A549 (cell line): ENCODE results near the gene GRID1. TPM values are rescaled to one million over a fixed set of nuclear protein-coding genes. Genes with fewer than 3 reads are reported as not detected.
"Not testable (repeated sequence)": the region's sequence is repeated elsewhere in the genome, so short reads cannot be mapped to it uniquely, and the experiment has no call there.

Experiments used
- ATAC-seq, 2 experiments: fragments of 200-7000 bp in 1 of 2; fragments of >200 bp in 1 of 2; cut with Nextera tagmentation in 1 of 2; cut with Tn5 transposase in 1 of 2; 3 replicates each; pipeline versions ENCODE4 v1.8.0 to v1.9.1; 2018 to 2020; ENCODE audit warnings: mild to moderate bottlenecking in 1 of 2, moderate library complexity in 1 of 2
- CTCF ChIA-PET: fragments of 300-600 bp; sonication (Branson Sonifier 250); formaldehyde crosslinking; extraction: SDS; loops from one replicate; lab custom pipeline; 2021; ENCODE audit warnings: antibody characterized with exemption, inconsistent platforms; lab: Yijun Ruan, JAX
- POLR2A ChIA-PET: fragments of 350-600 bp; formaldehyde crosslinking; extraction: SDS; loops from one replicate; lab custom pipeline; 2021; ENCODE audit warnings: antibody characterized with exemption, inconsistent platforms; lab: Yijun Ruan, JAX
- DNase-seq, 2 experiments: peaks; one replicate each; pipeline versions ENCODE4 v3.0.0 to v3.0.0-alpha.2; 2011 to 2016; ENCODE audit warnings: low read depth in 1 of 2, low spot score in 1 of 2
- FAIRE-seq: peaks from 2 replicates; lab custom pipeline; 2011; peaks lifted over from hg19 to GRCh38; lab: Jason Lieb, UNC
- H3K27ac ChIP-seq, 2 experiments: fragments of >200 bp; sonication (Bioruptor Twin); formaldehyde crosslinking; 3 replicates each; pipeline ENCODE4 v1.5.1; 2016 to 2017
- H3K4me1 ChIP-seq: fragments of >200 bp; sonication (Bioruptor Twin); formaldehyde crosslinking; 3 replicates; pipeline ENCODE4 v1.6.1; 2016
- H3K4me2 ChIP-seq: fragments of >200 bp; sonication (Bioruptor Twin); formaldehyde crosslinking; 3 replicates; pipeline ENCODE4 v1.6.1; 2016
- H3K4me3 ChIP-seq: fragments of >200 bp; sonication (Bioruptor Twin); formaldehyde crosslinking; 3 replicates; pipeline ENCODE4 v1.5.1; 2016
- H3K9me3 ChIP-seq: fragments of >200 bp; sonication (Bioruptor Twin); formaldehyde crosslinking; 3 replicates; pipeline ENCODE4 v1.6.1; 2016
- ATOH8 ChIP-seq: fragments of 250-450 bp; sonication (Bioruptor Pico); IDR thresholded peaks from 2 replicates; pipeline ENCODE4 v1.5.0; 2020; ENCODE audit warnings: low read depth, mild to moderate bottlenecking, moderate library complexity
- CEBPB ChIP-seq, 2 experiments: fragments of >200 bp in 1 of 2; sonication (Bioruptor Twin) in 1 of 2; formaldehyde crosslinking in 1 of 2; IDR thresholded peaks; 2 replicates each; pipeline ENCODE4 v1.6.1; 2012 to 2016
- HOXB5 ChIP-seq: fragments of 250-450 bp; sonication (Bioruptor Pico); IDR thresholded peaks from 2 replicates; pipeline ENCODE4 v1.5.0; 2020; ENCODE audit warnings: mild to moderate bottlenecking, moderate library complexity
- KDM5A ChIP-seq: fragments of 200-600 bp; sonication (generic); IDR thresholded peaks from 2 replicates; pipeline ENCODE4 v1.6.1; 2016; ENCODE audit warnings: antibody characterized with exemption, mild to moderate bottlenecking
- MAZ ChIP-seq: fragments of 150-350 bp; IDR thresholded peaks from 2 replicates; pipeline ENCODE4 v1.6.1; 2014; ENCODE audit warnings: antibody characterized with exemption, low read depth, low read length, borderline replicate concordance
- NPAS2 ChIP-seq: fragments of 250-450 bp; sonication (Bioruptor Pico); IDR thresholded peaks from 2 replicates; pipeline ENCODE4 v1.8.0; 2022; ENCODE audit warnings: mild to moderate bottlenecking, moderate library complexity, borderline replicate concordance
- PHF8 ChIP-seq: fragments of 200-600 bp; sonication (generic); IDR thresholded peaks from 2 replicates; pipeline ENCODE4 v1.6.1; 2016; ENCODE audit warnings: low read depth, mild to moderate bottlenecking, antibody characterized with exemption, moderate library complexity, borderline replicate concordance
- RAD21 ChIP-seq, 2 experiments: fragments of >200 bp in 1 of 2; sonication (Bioruptor Twin) in 1 of 2; formaldehyde crosslinking in 1 of 2; IDR thresholded peaks in 1 of 2; conservative IDR thresholded peaks in 1 of 2; 2 replicates in 1 of 2; 3 replicates in 1 of 2; pipeline ENCODE4 v1.6.1; 2012 to 2018; ENCODE audit warnings: inconsistent platforms in 1 of 2
- RCOR1 ChIP-seq: fragments of 150-350 bp; IDR thresholded peaks from 2 replicates; pipeline ENCODE4 v1.6.1; 2014; ENCODE audit warnings: antibody characterized with exemption, low read length, low read depth
- RFX5 ChIP-seq: fragments of 450-650 bp; IDR thresholded peaks from 2 replicates; pipeline ENCODE4 v1.7.1; 2014; ENCODE audit warnings: antibody characterized with exemption, mild to moderate bottlenecking, moderate library complexity
- TP53 ChIP-seq: fragments of 250-450 bp; sonication (Bioruptor Pico); IDR thresholded peaks from 2 replicates; pipeline ENCODE4 v1.5.0; 2021; ENCODE audit warnings: mild to moderate bottlenecking, moderate library complexity
- ZNF302 ChIP-seq: fragments of 250-450 bp; sonication (Bioruptor Pico); IDR thresholded peaks from 2 replicates; pipeline ENCODE4 v1.9.0; 2021; ENCODE audit warnings: inconsistent platforms, mild to moderate bottlenecking, moderate library complexity
- WGBS: methylation state at CpG from one replicate; pipeline ENCODE4 v1.1.6; 2017; ENCODE audit errors: missing lambda C conversion rate; 5-methylcytosine and 5-hydroxymethylcytosine counted together
- polyA plus RNA-seq, 4 experiments: library from polyadenylated mRNA; depleted of rRNA in 3 of 4; stranded (reverse); fragments of >200 nt; fragmentation: RNase III in 1 of 4; extraction: RNeasy Plus Mini Kit Qiagen cat#74134 plus additional on column Dnase treatment in 1 of 4; gene quantifications; 2 replicates in 3 of 4; 3 replicates in 1 of 4; pipeline ENCODE4 v1.2.3, GENCODE V29; 2011 to 2017
- TF ChIP-seq, protein P1 (sequence below): fragments of >200 bp; sonication (Bioruptor Twin); formaldehyde crosslinking; IDR thresholded peaks from 3 replicates; pipeline ENCODE4 v1.6.1; 2016

Gene GRID1
- polyA plus RNA-seq, 2 of the 4 experiments (the other 2 are of a cell fraction), result 0.14 to 0.30 TPM

GRCh38 chr10:86390337-86391120 lies 23.9 kb upstream of the GRID1 start:
- no peak overlapping the region for H3K27ac ChIP-seq
- POLR2A ChIA-PET, result interaction anchor here (1.2 kb wide), 1 partner anchor 9 kb away, joined by 3 read pairs; no protein-coding TSS in a partner anchor
- no peak for FAIRE-seq
- H3K9me3 ChIP-seq, result no peaks in the 10 kb centered on the region
- 76% methylated on average over 11 of the region's 14 CpGs for WGBS
- H3K4me2 ChIP-seq, result no peak overlapping the region
- CTCF ChIA-PET, result interaction anchor here (0.9 to 6.0 kb wide), 7 partner anchors 8 to 213 kb away, joined by 3 to 31 read pairs (median 5); no protein-coding TSS in a partner anchor
- TF ChIP-seq NPAS2 (CRISPR knock-in tag), result no peak
- TF ChIP-seq CEBPB (IDR thresholded peaks at IDR 0.05), result no peak
- no peak for TF ChIP-seq TP53 (CRISPR knock-in tag)
- no peak for TF ChIP-seq KDM5A
- no peak for TF ChIP-seq PHF8
- TF ChIP-seq RAD21 (conservative IDR thresholded peaks at IDR 0.05 in 1 of 2, IDR thresholded peaks at IDR 0.05 in 1 of 2), result no peak
- TF ChIP-seq RFX5, result no peak
- no peak for TF ChIP-seq MAZ
- no peak for TF ChIP-seq RCOR1
- TF ChIP-seq, protein P1, sequence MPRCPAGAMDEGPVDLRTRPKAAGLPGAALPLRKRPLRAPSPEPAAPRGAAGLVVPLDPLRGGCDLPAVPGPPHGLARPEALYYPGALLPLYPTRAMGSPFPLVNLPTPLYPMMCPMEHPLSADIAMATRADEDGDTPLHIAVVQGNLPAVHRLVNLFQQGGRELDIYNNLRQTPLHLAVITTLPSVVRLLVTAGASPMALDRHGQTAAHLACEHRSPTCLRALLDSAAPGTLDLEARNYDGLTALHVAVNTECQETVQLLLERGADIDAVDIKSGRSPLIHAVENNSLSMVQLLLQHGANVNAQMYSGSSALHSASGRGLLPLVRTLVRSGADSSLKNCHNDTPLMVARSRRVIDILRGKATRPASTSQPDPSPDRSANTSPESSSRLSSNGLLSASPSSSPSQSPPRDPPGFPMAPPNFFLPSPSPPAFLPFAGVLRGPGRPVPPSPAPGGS, result no peak
- TF ChIP-seq ATOH8 (CRISPR knock-in tag), result no peak
- H3K4me1 ChIP-seq, result no peaks in the 10 kb centered on the region
- ATAC-seq, result no peak
- DNase-seq, result no peak
- H3K4me3 ChIP-seq, result no peak overlapping the region

- CTCF ChIA-PET, result interaction anchor here (0.9 to 6.0 kb wide), 6 partner anchors 9 to 214 kb away, joined by 3 to 31 read pairs (median 4); no protein-coding TSS in a partner anchor
- peak; percentile 60 to 89; a peak in 5 of 6 replicates for ATAC-seq
Observed at GRCh38 chr10:86389441-86390193, 23.0 kb upstream of the GRID1 start.

DNA sequence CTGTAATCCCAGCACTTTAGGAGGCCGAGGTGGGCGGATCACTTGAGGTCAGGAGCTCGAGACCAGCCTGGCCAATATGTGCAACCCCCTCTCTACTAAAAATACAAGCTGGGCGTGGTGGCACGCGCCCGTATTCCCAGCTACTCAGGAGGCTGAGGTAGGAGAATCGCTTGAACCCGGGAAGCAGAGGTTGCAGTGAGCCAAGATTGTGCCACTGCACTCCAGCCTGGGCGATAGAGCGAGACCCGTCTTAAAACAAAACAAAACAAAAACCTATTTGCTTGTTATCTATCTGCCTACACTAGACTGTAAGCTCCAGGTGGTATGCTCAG lies 22.5 kb upstream of the GRID1 start:
- peak overlapping the region; percentile 39 for H3K4me3 ChIP-seq
- DNase-seq, ATAC-seq, H3K9me3 ChIP-seq, H3K4me1 ChIP-seq, FAIRE-seq, POLR2A ChIA-PET: not testable (repeated sequence)
- peak overlapping the region; percentile 67 for H3K4me2 ChIP-seq
- WGBS, result 80% methylated on average over 12 of the region's 12 CpGs
- peak overlapping the region; percentile 31 to 74; a peak in 4 of 6 replicates for H3K27ac ChIP-seq
- CTCF ChIA-PET, result interaction anchor here (1.4 to 6.0 kb wide), 4 partner anchors 8 to 197 kb away, joined by 3 to 31 read pairs (median 7); no protein-coding TSS in a partner anchor

More at GRCh38 chr10:86389441-86390193, 23.0 kb upstream of the GRID1 start:
- TF ChIP-seq ZNF302 (CRISPR knock-in tag) (no peak), HOXB5 (CRISPR knock-in tag) (no peak), RAD21 (conservative IDR thresholded peaks at IDR 0.05 in 1 of 2, IDR thresholded peaks at IDR 0.05 in 1 of 2) (no peak)
- Histone ChIP-seq H3K4me3 (peak overlapping the region; percentile 39), H3K27ac (peak overlapping the region; percentile 31 to 74; a peak in 4 of 6 replicates), H3K4me2 (peak overlapping the region; percentile 67), H3K9me3 (no peaks in the 10 kb centered on the region), H3K4me1 (no peaks in the 10 kb centered on the region)
- 56% methylated on average over 42 of the region's 53 CpGs for WGBS
- POLR2A ChIA-PET, result interaction anchor here (1.2 kb wide), 1 partner anchor 10 kb away, joined by 3 read pairs; no protein-coding TSS in a partner anchor
- DNase-seq (peak; percentile 42 to 43), FAIRE-seq (no peak)
